Activated CD4-positive, alpha-beta T cell treated with anti-CD3 and anti-CD28 coated beads, Interleukin-2, Interleukin-4, amounts not matched to agents 100 ng/mL and 50 ng/mL, durations not matched to agents 16 hours and 8 hours (primary cell): Measurements from ENCODE around the gene ZKSCAN1.
"Not testable (repeated sequence)": the region's sequence is repeated elsewhere in the genome, so short reads cannot be mapped to it uniquely, and the experiment has no call there.

Experiments used
- DNase-seq: peaks from one replicate; pipeline ENCODE4 v3.0.0-alpha.2; 2020; ENCODE audit warnings: low spot score

Gene ZKSCAN1

DNA sequence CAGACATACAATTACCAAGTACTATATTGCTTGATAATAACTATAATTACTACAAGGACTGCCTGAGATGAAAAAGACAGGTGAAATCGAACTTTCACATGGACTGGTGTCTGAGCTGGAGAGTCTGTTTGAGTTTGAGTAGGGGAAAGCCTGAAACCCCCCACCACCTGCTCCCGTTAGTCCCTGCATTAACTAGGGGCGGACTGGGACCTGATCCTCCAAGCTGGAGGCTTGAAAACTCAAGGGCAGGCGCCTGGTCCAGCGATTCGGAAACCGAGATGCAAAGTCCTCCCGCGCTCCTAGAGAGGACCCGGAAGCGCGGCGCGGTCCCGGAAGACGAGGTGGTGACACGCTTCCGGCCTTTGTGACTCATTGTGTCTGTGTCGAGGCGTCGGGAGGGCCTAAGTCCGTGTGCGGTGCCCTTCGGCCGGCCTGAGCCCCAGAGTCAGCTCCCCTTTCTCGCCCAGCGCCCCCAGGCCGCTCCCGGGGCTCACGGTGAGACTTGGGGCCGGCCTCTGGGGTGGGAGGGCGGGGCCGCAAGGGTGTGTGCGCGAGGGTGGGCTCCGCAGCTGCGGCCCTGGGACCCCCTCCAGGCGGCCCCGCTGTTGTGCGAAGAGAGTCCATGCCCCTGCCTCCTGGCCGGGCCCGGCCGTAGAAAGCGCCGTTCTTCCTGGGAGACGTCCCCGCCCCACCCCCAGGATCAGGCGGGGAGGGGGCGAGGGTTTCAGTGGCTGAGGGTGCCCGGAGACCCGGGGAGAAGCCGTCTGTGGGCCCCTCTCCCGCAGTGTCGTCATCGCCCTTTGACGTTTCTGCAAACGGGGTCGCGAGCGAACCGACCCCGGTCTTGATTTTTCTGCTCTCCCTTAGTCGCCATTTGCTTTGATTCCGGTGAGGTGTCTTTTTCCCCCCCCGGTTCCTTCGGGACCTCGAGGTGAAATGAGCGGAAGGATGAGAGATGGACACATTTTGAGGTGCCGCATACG is at the start of gene ZKSCAN1:
TSS of gene ZKSCAN1 (plus strand) at position 365 of the 983 bp plus-strand sequence. CDS start 7,911 bp downstream, outside the sequence.
- peak; percentile 90 for DNase-seq

GRCh38 chr7:99969298-99969697 is 46.1 kb upstream of the ZKSCAN1 start:
- DNase-seq, result no peak

DNA sequence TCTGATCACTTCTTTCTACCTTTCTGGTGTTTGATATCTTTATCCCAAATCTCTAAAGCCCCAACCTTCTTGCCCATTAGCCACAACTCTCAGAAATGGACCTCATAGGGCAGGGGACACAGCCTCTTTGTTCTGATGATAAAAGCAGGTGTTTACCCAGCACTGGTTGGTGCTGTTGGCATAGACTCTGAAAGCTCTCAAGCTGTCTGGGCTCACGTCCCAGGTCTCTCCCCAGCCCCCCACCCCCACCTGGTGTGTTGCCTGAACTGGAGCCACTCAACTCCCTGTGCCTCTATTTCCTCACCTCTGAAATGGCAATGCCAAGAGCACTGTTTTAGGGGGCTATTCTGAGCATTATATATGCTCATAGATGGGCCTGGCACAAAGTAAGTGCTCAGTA is 45.6 kb upstream of the ZKSCAN1 start:
- not testable (repeated sequence) for DNase-seq

DNA sequence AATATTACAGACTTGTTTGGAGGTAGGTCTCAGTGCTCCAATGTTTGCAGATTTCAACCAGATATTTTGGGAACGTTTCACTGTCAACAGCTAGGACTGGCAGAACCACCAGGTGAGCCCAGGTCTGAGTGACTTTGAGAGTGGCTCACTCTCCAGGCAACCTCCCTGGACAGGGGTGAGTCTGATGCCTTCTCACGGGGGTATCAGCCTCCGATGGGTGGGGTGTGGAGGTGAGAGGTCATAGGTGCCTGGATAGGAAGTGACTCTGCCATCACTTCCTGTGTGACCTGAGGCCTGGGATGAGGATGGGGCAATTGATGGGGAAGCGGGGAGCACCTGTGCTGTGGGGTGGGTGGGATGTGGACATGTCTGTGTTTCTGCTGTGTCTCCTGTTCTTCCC is 44.2 kb upstream of the ZKSCAN1 start:
- no peak for DNase-seq

DNA sequence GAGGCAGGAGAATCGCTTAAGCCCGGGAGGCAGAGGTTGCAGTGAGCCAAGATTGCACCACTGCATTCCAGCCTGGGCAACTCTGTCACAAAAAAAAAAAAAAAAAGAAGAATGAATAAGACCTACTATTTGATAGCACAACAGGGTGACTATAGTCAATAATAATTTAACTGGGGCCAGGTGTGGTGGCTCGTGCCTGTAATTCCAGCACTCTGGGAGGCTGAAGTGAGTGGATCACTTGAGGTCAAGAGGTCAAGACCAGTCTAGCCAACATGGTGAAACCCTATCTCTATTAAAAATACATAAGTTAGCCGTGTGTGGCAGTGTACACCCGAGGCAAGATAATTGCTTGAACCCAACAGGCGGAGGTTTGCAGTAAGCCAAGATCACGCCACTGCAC is 41.6 kb upstream of the ZKSCAN1 start:
- DNase-seq, result not testable (repeated sequence)

DNA sequence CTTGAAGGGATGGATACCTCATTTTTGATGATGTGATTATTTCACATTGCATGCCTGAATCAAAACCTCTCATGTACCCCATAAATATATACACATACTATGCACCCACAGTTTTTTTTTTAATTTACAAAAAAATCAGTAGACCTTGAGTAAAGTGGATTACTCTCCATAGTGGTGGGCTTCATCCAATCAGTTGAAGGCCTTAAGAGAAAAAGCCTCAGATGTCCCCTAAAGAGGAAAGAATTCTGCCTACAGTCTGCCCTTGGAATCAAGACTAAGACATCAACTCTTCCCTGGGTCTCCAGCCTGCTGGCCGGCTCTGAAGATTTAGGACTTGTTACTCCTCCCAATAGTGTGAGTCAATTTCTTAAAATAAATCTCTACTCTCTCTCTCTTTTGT is 40.7 kb upstream of the ZKSCAN1 start:
- no peak for DNase-seq

DNA sequence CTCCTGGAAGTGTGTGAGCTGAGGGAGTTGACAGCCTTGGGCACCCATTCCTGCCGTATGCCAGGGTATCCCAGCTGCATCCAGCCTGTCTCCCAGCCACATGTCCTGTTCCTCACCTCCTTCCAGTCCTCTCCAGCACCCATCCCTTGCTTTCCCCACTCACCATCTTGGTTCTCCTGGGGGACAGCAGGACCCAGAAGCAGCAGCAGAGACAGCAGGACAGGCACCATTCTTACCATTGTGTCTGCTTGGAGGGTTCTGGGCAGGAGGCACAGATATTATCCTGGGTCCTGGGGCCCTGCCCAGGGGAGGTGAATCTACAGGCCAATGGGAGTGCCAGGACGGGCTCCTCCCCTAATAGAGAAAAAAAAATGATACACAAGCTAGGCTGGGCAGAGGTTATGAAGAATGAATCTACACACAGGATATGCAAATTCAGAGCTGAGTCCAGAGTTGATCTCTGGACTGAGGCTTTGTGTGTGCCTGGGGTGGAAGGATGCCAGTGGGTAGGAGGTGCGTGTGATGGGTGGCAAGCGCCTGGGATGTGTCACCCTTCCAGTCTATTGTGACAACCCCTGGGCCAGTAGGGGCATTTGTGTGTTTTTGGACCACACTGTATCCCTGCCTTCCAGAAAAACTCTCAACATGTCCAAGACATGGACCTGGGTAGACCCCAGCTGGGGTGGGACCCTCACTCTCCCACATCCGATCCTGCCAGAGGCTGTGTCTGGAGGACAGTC is 39.4 kb upstream of the ZKSCAN1 start, which contains the start of gene AZGP1:
TSS of gene AZGP1 (minus strand) at position 250 of the 740 bp plus-strand sequence. CDS start at position 239, 11 bp downstream.
- DNase-seq, result no peak

- DNase-seq, result no peak
Observed at GRCh38 chr7:99976626-99977025, 38.8 kb upstream of the ZKSCAN1 start.

GRCh38 chr7:99979814-99980225 is 35.6 kb upstream of the ZKSCAN1 start:
- peak; percentile 61 for DNase-seq

GRCh38 chr7:99980448-99980872 is 34.9 kb upstream of the ZKSCAN1 start:
- DNase-seq, result not testable (repeated sequence)

DNA sequence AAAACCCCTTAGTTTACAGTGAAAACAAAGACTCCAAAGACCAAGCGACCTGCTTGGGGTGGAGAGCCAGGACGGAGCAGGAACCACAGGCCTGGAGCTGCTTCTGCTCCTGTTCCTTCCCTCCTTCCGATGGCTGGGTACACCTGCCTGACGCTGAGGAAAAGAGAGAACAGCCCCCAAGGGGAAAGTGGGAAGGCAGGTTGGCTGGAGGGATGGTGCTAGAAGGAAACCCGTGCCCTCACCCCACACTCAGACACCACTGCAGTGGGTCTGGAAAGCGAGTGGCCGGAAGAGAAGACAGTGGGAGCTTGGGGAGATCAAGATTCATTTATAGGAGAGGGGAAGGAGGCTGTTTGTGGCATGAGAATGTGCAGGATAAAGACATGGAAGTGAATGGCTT is 34.3 kb upstream of the ZKSCAN1 start:
- not testable (repeated sequence) for DNase-seq

- no peak for DNase-seq
Observed at GRCh38 chr7:99984593-99984992, 30.8 kb upstream of the ZKSCAN1 start.

DNA sequence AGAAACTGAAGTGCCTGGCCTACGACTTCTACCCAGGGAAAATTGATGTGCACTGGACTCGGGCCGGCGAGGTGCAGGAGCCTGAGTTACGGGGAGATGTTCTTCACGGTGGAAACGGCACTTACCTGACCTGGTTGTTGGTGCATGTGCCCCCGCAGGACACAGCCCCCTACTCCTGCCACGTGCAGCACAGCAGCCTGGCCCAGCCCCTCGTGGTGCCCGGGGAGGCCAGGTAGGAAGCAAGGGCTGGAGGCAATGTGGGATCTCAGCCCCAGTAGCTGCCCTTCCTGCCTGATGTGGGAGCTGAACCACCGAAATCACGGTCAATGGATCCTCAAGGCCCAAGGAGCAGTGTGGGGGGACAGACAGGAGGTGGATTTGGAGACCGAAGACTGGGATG is 28.1 kb upstream of the ZKSCAN1 start:
- not testable (repeated sequence) for DNase-seq

- no peak for DNase-seq
Observed at GRCh38 chr7:99987846-99988245, 27.6 kb upstream of the ZKSCAN1 start.

GRCh38 chr7:99990460-99990852 is 24.9 kb upstream of the ZKSCAN1 start:
- DNase-seq, result no peak

GRCh38 chr7:99991543-99991942 is 23.9 kb upstream of the ZKSCAN1 start:
- DNase-seq, result not testable (repeated sequence)

GRCh38 chr7:99992330-99993038 is 22.9 kb upstream of the ZKSCAN1 start:
- no peak for DNase-seq

- DNase-seq, result no peak
Observed at GRCh38 chr7:99994819-99995218, 20.6 kb upstream of the ZKSCAN1 start.

GRCh38 chr7:99996755-99997544 is 18.4 kb upstream of the ZKSCAN1 start:
- DNase-seq, result no peak

- peak; percentile 59 for DNase-seq
Observed at GRCh38 chr7:99997545-99998137, 17.8 kb upstream of the ZKSCAN1 start.

DNA sequence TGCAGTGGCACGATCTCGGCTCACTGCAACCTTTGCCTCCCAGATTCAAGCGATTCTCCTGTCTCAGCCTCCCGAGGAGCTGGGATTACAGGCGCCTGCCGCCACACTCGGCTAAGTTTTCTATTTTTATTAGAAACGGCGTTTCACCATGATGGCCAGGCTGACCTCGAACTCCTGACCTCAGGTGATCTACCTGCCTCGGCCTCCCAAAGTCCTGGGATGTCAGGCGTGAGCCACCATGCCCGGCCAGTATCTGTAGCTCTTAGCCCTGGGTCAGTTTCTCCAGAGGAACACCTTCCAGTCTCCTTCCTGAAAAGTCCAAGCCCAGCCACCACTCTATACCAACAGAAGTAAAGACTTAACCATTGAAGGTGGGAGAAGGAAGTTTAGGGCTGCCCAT is 15.2 kb upstream of the ZKSCAN1 start:
- no peak for DNase-seq
